Astrocyte (in vitro differentiated cells and primary cell): Measurements from ENCODE around the gene SAMD4B. TPM values are rescaled to one million over a fixed set of nuclear protein-coding genes. Genes with fewer than 3 reads are reported as not detected.

Experiments
- DNase-seq: peaks from one replicate; pipeline ENCODE4 v3.0.0-alpha.2; 2010; ENCODE audit warnings: low read depth
- FAIRE-seq: peaks from 2 replicates; lab custom pipeline; 2011; peaks lifted over from hg19 to GRCh38; lab: Jason Lieb, UNC
- H2AFZ ChIP-seq: 2 replicates; pipeline ENCODE4 v1.6.0; 2012; ENCODE audit warnings: low read depth, low read length, inconsistent platforms
- H3K27ac ChIP-seq: 2 replicates; pipeline ENCODE4 v1.5.1; 2011; ENCODE audit warnings: low read depth, low read length, inconsistent platforms
- H3K27me3 ChIP-seq: 2 replicates; pipeline ENCODE4 v1.6.0; 2011; ENCODE audit warnings: low read length, inconsistent platforms; ENCODE audit not compliant: insufficient read depth
- H3K36me3 ChIP-seq: 2 replicates; pipeline ENCODE4 v1.5.1; 2011; ENCODE audit warnings: low read length, inconsistent platforms; ENCODE audit not compliant: insufficient read depth
- H3K4me1 ChIP-seq: 2 replicates; pipeline ENCODE4 v1.5.1; 2011; ENCODE audit warnings: low read length, inconsistent platforms; ENCODE audit not compliant: insufficient read depth
- H3K4me2 ChIP-seq: 2 replicates; pipeline ENCODE4 v1.6.0; 2012; ENCODE audit warnings: low read length, inconsistent platforms
- H3K4me3 ChIP-seq: 2 replicates; pipeline ENCODE4 v1.5.1; 2011; ENCODE audit warnings: low read depth, mild to moderate bottlenecking, low read length, inconsistent platforms; ENCODE audit not compliant: insufficient read depth
- H3K79me2 ChIP-seq: 2 replicates; pipeline ENCODE4 v1.6.0; 2012; ENCODE audit warnings: mild to moderate bottlenecking, low read length, inconsistent platforms; ENCODE audit not compliant: insufficient read depth
- H3K9ac ChIP-seq: 2 replicates; pipeline ENCODE4 v1.6.0; 2012; ENCODE audit warnings: mild to moderate bottlenecking, low read length, inconsistent platforms
- H3K9me3 ChIP-seq: 2 replicates; pipeline ENCODE4 v1.5.1; 2012; ENCODE audit warnings: low read depth, mild to moderate bottlenecking, low read length, inconsistent platforms; ENCODE audit not compliant: insufficient read depth
- H4K20me1 ChIP-seq: 2 replicates; pipeline ENCODE4 v1.6.0; 2012; ENCODE audit warnings: low read length, inconsistent platforms; ENCODE audit not compliant: insufficient read depth
- H3K27ac Mint-ChIP-seq: one replicate; pipeline ENCODE4 v1.8.0; 2021; ENCODE audit warnings: mild to moderate bottlenecking, mixed read lengths; ENCODE audit not compliant: unreplicated experiment
- H3K27me3 Mint-ChIP-seq: one replicate; pipeline ENCODE4 v1.8.0; 2021; ENCODE audit warnings: low read depth, mixed read lengths; ENCODE audit not compliant: unreplicated experiment
- H3K36me3 Mint-ChIP-seq: one replicate; pipeline ENCODE4 v1.8.0; 2021; ENCODE audit warnings: low read depth, mixed read lengths; ENCODE audit not compliant: unreplicated experiment
- H3K4me1 Mint-ChIP-seq: one replicate; pipeline ENCODE4 v1.8.0; 2021; ENCODE audit warnings: low read depth, mixed read lengths; ENCODE audit not compliant: unreplicated experiment
- H3K4me3 Mint-ChIP-seq: one replicate; pipeline ENCODE4 v1.8.0; 2021; ENCODE audit warnings: mild to moderate bottlenecking, moderate library complexity, mixed read lengths; ENCODE audit not compliant: unreplicated experiment
- H3K9me3 Mint-ChIP-seq: one replicate; pipeline ENCODE4 v1.8.0; 2021; ENCODE audit warnings: mild to moderate bottlenecking, mixed read lengths; ENCODE audit not compliant: unreplicated experiment
- CTCF ChIP-seq: IDR thresholded peaks from 2 replicates; pipeline ENCODE4 v1.5.1; 2011; ENCODE audit warnings: low read depth, mild to moderate bottlenecking, inconsistent platforms, low read length, moderate library complexity; ENCODE audit not compliant: insufficient read depth
- EZH2 ChIP-seq: IDR thresholded peaks from 2 replicates; pipeline ENCODE4 v1.6.1; 2012; ENCODE audit warnings: mild to moderate bottlenecking, low read length, inconsistent platforms; ENCODE audit not compliant: insufficient read depth
- microRNA-seq: library from miRNA; unstranded; fragments of <30 nt; microRNA quantifications from one replicate; pipeline ENCODE4 v1.2.0, GENCODE V29; 2020
- total RNA-seq: library from RNA; stranded (reverse); gene quantifications from 2 replicates; pipeline ENCODE4 v1.2.1, GENCODE V29; 2021

SAMD4B gene
- total RNA-seq, 1 donor from 2014 or later = 98.6 TPM

GRCh38 chr19:39433480-39434079 lies 91.4 kb downstream of the SAMD4B start:
- peaks cover 26% of the 10 kb centered on the region for H3K36me3 ChIP-seq
- H3K9me3 Mint-ChIP-seq = no peaks in the 10 kb centered on the region
- H3K4me3 ChIP-seq = peak overlapping the region; percentile 99
- peaks cover 14% of the 10 kb centered on the region for H3K36me3 Mint-ChIP-seq
- H3K4me3 Mint-ChIP-seq = peak overlapping the region; percentile 100
- TF ChIP-seq EZH2 (no peak), CTCF (no peak)
- peak overlapping the region; percentile 88 for H3K4me2 ChIP-seq
- no peak overlapping the region for H2AFZ ChIP-seq
- H3K4me1 Mint-ChIP-seq = peaks cover 28% of the 10 kb centered on the region
- peak overlapping the region; percentile 99 for H3K9ac ChIP-seq
- H3K79me2 ChIP-seq = peaks cover 39% of the 10 kb centered on the region
- no peak for DNase-seq
- no peak for FAIRE-seq
- H3K27me3 ChIP-seq = no peaks in the 10 kb centered on the region
- peak overlapping the region; percentile 94 for H3K27ac ChIP-seq
- peak overlapping the region; percentile 75 for H3K27ac Mint-ChIP-seq
- H3K4me1 ChIP-seq = peaks cover 33% of the 10 kb centered on the region
- H3K27me3 Mint-ChIP-seq = no peaks in the 10 kb centered on the region
- peaks cover 29% of the 10 kb centered on the region for H4K20me1 ChIP-seq
- H3K9me3 ChIP-seq = no peaks in the 10 kb centered on the region

GRCh38 chr19:39434123-39435076 lies 92.2 kb downstream of the SAMD4B start:
- FAIRE-seq = no peak
- Mint-ChIP-seq H3K36me3 (peaks cover 14% of the 10 kb centered on the region), H3K27ac (peak overlapping the region; percentile 89), H3K27me3 (no peaks in the 10 kb centered on the region), H3K4me1 (peaks cover 24% of the 10 kb centered on the region), H3K4me3 (peak overlapping the region; percentile 100), H3K9me3 (no peaks in the 10 kb centered on the region)
- peak overlapping the region; percentile 99 for H3K4me3 ChIP-seq
- no peaks in the 10 kb centered on the region for H3K9me3 ChIP-seq
- H3K27me3 ChIP-seq = no peaks in the 10 kb centered on the region
- DNase-seq = no peak
- H3K4me1 ChIP-seq = peaks cover 26% of the 10 kb centered on the region
- H4K20me1 ChIP-seq = peaks cover 29% of the 10 kb centered on the region
- peak overlapping the region; percentile 88 for H3K4me2 ChIP-seq
- peaks cover 39% of the 10 kb centered on the region for H3K79me2 ChIP-seq
- peak overlapping the region; percentile 94 for H3K27ac ChIP-seq
- TF ChIP-seq CTCF (no peak), EZH2 (no peak)
- H3K9ac ChIP-seq = peak overlapping the region; percentile 99
- no peak overlapping the region for H2AFZ ChIP-seq
- peaks cover 26% of the 10 kb centered on the region for H3K36me3 ChIP-seq

Small RNA genes lying within 50 kb of the gene (microRNA-seq; reads per million reads assigned to microRNA genes)
- not detected for gene MIR4530

Other genes with a start within 250 kb of the SAMD4B start
- 48.0 and 51.1 TPM in 2 replicates for gene PAK4, start 216.6 kb upstream of the SAMD4B start, total RNA-seq
- gene NCCRP1, start 145.5 kb upstream of the SAMD4B start, total RNA-seq = not detected in 2 replicates
- not detected in 2 replicates for gene SYCN, start 138.2 kb upstream of the SAMD4B start, total RNA-seq
- gene IFNL3, start 97.4 kb upstream of the SAMD4B start, total RNA-seq = not detected in 2 replicates
- not detected in 2 replicates for gene IFNL4, start 93.6 kb upstream of the SAMD4B start, total RNA-seq
- not detected in 2 replicates for gene IFNL2, start 74.0 kb upstream of the SAMD4B start, total RNA-seq
- gene IFNL1, start 46.0 kb upstream of the SAMD4B start, total RNA-seq = 0.52 and 1.3 TPM in 2 replicates
- gene LRFN1, start 21.6 kb upstream of the SAMD4B start, total RNA-seq = 1.5 and 2.0 TPM in 2 replicates
- gene GMFG, start 6.4 kb upstream of the SAMD4B start, total RNA-seq = 0.79 and 1.1 TPM in 2 replicates
- gene PAF1, start 48.7 kb downstream of the SAMD4B start, total RNA-seq = 42.0 and 43.2 TPM in 2 replicates
- 27.0 and 29.9 TPM in 2 replicates for gene MED29, start 49.0 kb downstream of the SAMD4B start, total RNA-seq
- gene ZFP36, start 64.4 kb downstream of the SAMD4B start, total RNA-seq = 21.6 and 28.0 TPM in 2 replicates
- 101 and 102 TPM in 2 replicates for gene PLEKHG2, start 70.2 kb downstream of the SAMD4B start, total RNA-seq
- 1,194 and 1,329 TPM in 2 replicates for gene RPS16, start 93.5 kb downstream of the SAMD4B start, total RNA-seq
- 163 and 171 TPM in 2 replicates for gene SUPT5H, start 103.2 kb downstream of the SAMD4B start, total RNA-seq
- 85.3 and 97.2 TPM in 2 replicates for gene TIMM50, start 138.4 kb downstream of the SAMD4B start, total RNA-seq
- gene DLL3, start 156.5 kb downstream of the SAMD4B start, total RNA-seq = 0.84 and 0.89 TPM in 2 replicates
- gene SELENOV, start 172.7 kb downstream of the SAMD4B start, total RNA-seq = not detected in 2 replicates
- gene EID2B, start 190.4 kb downstream of the SAMD4B start, total RNA-seq = 2.1 and 2.6 TPM in 2 replicates
- 15.7 and 17.2 TPM in 2 replicates for gene EID2, start 197.7 kb downstream of the SAMD4B start, total RNA-seq